Smooth muscle cell (in vitro differentiated cells): ENCODE data around the gene ADGRB3. TPM values are rescaled to one million over a fixed set of nuclear protein-coding genes. Genes with fewer than 3 reads are reported as not detected.
A peak's percentile ranks its signal among the peaks of the same experiment; 100 is the strongest.

ENCODE experiments used
- DNase-seq: peaks from one replicate; lab custom pipeline; 2025; ENCODE audit not compliant: unreplicated experiment; lab: John Stamatoyannopoulos, UW
- H2AFZ ChIP-seq: fragments of 200-600 bp; sonication (generic); 2 replicates; pipeline ENCODE4 v1.6.0; 2016; ENCODE audit warnings: antibody characterized with exemption, low read depth, mild to moderate bottlenecking
- H3F3A ChIP-seq: fragments of 200-600 bp; sonication (generic); 2 replicates; pipeline ENCODE4 v1.6.0; 2017; ENCODE audit warnings: antibody characterized with exemption, low read depth
- H3K27ac ChIP-seq: fragments of 200-600 bp; sonication (generic); 2 replicates; pipeline ENCODE4 v1.5.1; 2016; ENCODE audit warnings: low read depth, mild to moderate bottlenecking
- H3K27me3 ChIP-seq: fragments of 200-600 bp; sonication (generic); 2 replicates; pipeline ENCODE4 v1.6.1; 2016; ENCODE audit warnings: low read depth, mild to moderate bottlenecking
- H3K36me3 ChIP-seq: fragments of 200-600 bp; sonication (generic); 2 replicates; pipeline ENCODE4 v1.5.1; 2016; ENCODE audit warnings: low read depth
- H3K4me1 ChIP-seq: fragments of 200-600 bp; sonication (generic); 2 replicates; pipeline ENCODE4 v1.5.1; 2016; ENCODE audit warnings: low read depth
- H3K4me2 ChIP-seq: fragments of 200-600 bp; sonication (generic); 2 replicates; pipeline ENCODE4 v1.6.0; 2016; ENCODE audit warnings: mild to moderate bottlenecking
- H3K4me3 ChIP-seq: fragments of 200-600 bp; sonication (generic); 2 replicates; pipeline ENCODE4 v1.5.1; 2016; ENCODE audit warnings: mild to moderate bottlenecking
- H3K79me2 ChIP-seq: fragments of 200-600 bp; sonication (generic); 2 replicates; pipeline ENCODE4 v1.6.0; 2016; ENCODE audit warnings: low read depth, mild to moderate bottlenecking
- H3K9ac ChIP-seq: fragments of 200-600 bp; sonication (generic); 2 replicates; pipeline ENCODE4 v1.6.0; 2016; ENCODE audit warnings: low read depth
- H3K9me3 ChIP-seq: fragments of 200-600 bp; sonication (generic); replicated peaks from 2 replicates; pipeline ENCODE4 v1.5.1; 2016; ENCODE audit warnings: low read depth
- H4K20me1 ChIP-seq: fragments of 200-600 bp; sonication (generic); 2 replicates; pipeline ENCODE4 v1.6.0; 2016; ENCODE audit warnings: low read depth
- WGBS: methylation state at CpG from one replicate; pipeline ENCODE4 v1.1.7; 2016; ENCODE audit warnings: low lambda C conversion rate; 5-methylcytosine and 5-hydroxymethylcytosine counted together
- polyA plus RNA-seq: library from polyadenylated mRNA; unstranded; fragments of >200 nt; fragmentation: Nextera tagmentation; extraction: Ambion mirVana; gene quantifications from 2 replicates; pipeline ENCODE4 v1.2.1, GENCODE V29; 2016
- total RNA-seq: library from RNA; depleted of rRNA; stranded (reverse); fragments of >200 nt; gene quantifications from 2 replicates; pipeline ENCODE4 v1.2.3, GENCODE V29; 2014
- TF ChIP-seq, protein P1 (sequence below): fragments of 200-600 bp; sonication (generic); IDR thresholded peaks from 2 replicates; pipeline ENCODE4 v1.5.1; 2017; ENCODE audit warnings: borderline replicate concordance, mild to moderate bottlenecking, antibody characterized with exemption; ENCODE audit not compliant: insufficient read depth, poor library complexity, severe bottlenecking

ADGRB3 gene
- total and polyA plus RNA-seq, 2 experiments from 2014 or later = 0.34 to 0.63 TPM

DNA sequence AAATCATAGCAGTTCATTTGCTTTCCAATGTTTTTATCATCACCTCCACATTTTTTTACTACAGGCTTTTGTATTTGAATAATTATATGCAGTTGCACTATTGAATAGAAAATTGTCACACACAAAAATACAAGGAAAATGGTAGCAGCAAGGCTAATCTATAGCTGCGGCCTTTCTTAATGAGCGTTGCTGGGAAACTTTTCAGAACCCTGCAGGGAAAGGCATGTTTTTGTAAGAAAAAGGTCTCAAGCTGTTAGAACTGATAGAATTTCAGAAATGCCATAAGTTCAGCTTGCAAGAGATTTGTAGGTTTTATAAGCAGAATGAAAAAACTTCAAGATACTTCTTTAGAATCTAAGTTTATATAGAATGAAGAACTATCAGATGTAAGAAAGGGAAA lies 625.9 kb downstream of the ADGRB3 start:
- TF ChIP-seq, protein P1, sequence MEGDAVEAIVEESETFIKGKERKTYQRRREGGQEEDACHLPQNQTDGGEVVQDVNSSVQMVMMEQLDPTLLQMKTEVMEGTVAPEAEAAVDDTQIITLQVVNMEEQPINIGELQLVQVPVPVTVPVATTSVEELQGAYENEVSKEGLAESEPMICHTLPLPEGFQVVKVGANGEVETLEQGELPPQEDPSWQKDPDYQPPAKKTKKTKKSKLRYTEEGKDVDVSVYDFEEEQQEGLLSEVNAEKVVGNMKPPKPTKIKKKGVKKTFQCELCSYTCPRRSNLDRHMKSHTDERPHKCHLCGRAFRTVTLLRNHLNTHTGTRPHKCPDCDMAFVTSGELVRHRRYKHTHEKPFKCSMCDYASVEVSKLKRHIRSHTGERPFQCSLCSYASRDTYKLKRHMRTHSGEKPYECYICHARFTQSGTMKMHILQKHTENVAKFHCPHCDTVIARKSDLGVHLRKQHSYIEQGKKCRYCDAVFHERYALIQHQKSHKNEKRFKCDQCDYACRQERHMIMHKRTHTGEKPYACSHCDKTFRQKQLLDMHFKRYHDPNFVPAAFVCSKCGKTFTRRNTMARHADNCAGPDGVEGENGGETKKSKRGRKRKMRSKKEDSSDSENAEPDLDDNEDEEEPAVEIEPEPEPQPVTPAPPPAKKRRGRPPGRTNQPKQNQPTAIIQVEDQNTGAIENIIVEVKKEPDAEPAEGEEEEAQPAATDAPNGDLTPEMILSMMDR = no peak
- Histone ChIP-seq H3K9me3 (no peaks in the 10 kb centered on the region), H3K27me3 (no peaks in the 10 kb centered on the region), H3F3A (no peaks in the 10 kb centered on the region), H3K4me3 (no peak overlapping the region), H3K36me3 (no peaks in the 10 kb centered on the region), H3K4me2 (no peak overlapping the region), H3K9ac (no peak overlapping the region), H4K20me1 (no peaks in the 10 kb centered on the region), H2AFZ (no peak overlapping the region), H3K79me2 (no peaks in the 10 kb centered on the region), H3K4me1 (peaks cover 3% of the 10 kb centered on the region), H3K27ac (no peak overlapping the region)
- 94% methylated on average over 2 of the region's 2 CpGs for WGBS
- no peak for DNase-seq

DNA sequence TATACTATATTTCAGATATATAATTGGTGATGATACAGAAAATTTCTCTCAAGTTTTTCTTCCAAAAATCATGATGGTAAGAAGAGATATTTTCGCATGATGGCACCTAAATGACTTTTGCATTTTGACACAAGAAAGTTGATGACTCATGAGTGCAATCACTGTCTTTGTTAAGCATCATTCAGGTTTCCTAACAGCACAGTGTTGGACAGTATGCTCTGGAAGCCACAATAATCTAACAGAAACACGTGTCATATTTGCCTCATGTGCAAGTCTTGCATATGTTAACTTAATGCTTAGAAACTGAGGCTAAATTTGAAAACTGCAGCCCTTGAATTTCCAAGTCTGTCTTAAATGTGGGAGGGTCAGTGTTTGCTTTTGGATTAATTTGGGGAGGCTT lies 628.2 kb downstream of the ADGRB3 start:
- no peaks in the 10 kb centered on the region for H3K79me2 ChIP-seq
- no peak overlapping the region for H3K27ac ChIP-seq
- 79% methylated on average over 2 of the region's 2 CpGs for WGBS
- peaks cover 3% of the 10 kb centered on the region for H3K4me1 ChIP-seq
- no peak overlapping the region for H3K4me2 ChIP-seq
- no peak overlapping the region for H2AFZ ChIP-seq
- no peaks in the 10 kb centered on the region for H3K27me3 ChIP-seq
- H3K36me3 ChIP-seq = no peaks in the 10 kb centered on the region
- no peaks in the 10 kb centered on the region for H4K20me1 ChIP-seq
- no peak overlapping the region for H3K4me3 ChIP-seq
- no peak overlapping the region for H3K9ac ChIP-seq
- H3K9me3 ChIP-seq = no peaks in the 10 kb centered on the region
- no peaks in the 10 kb centered on the region for H3F3A ChIP-seq
- no peak for DNase-seq
- TF ChIP-seq, protein P1 = no peak

DNA sequence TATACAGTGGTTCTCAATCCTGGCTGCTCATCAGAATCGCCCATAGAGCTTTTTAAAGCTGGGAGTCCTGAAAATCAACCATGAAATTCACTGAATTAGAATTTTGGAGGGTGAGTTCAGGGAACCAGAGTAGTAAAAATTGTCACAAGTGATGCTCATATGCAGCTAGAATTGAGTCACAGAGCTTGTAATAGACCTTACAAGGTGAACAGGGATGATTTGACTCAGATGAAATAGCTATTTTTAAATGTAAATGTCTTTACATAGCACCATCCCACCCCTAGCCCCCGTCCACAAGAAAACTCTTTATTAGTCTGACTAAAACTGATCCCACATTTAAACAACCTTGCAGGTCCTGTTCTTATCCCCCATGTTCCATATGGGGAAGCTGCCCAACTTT lies 630.0 kb downstream of the ADGRB3 start:
- no peak overlapping the region for H3K4me3 ChIP-seq

DNA sequence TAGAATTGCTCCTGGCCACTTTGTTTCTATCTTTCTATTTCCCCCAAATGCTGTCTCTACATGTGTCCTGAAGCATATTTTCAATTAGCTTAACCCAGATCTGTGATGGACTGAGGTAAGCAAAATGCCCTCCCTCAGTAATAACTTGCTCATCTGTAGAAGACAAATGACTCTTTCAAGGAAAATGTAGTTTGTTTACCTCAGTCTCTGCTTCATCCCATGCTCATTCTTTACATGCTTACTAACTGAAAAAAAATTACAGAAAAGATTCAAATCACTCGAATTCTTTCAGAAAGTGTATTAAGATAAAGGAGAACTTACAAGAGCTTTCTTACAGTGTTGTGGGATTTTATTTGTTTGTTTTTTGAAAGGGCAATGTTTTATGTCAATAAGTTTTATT lies 630.6 kb downstream of the ADGRB3 start:
- TF ChIP-seq, protein P1 = no peak
- DNase-seq = no peak
- no peaks in the 10 kb centered on the region for H3K9me3 ChIP-seq
- H3K9ac ChIP-seq = no peak overlapping the region
- H3K36me3 ChIP-seq = no peaks in the 10 kb centered on the region
- no peaks in the 10 kb centered on the region for H3F3A ChIP-seq
- no peak overlapping the region for H3K4me3 ChIP-seq
- H4K20me1 ChIP-seq = no peaks in the 10 kb centered on the region
- H3K27me3 ChIP-seq = no peaks in the 10 kb centered on the region
- no peak overlapping the region for H2AFZ ChIP-seq
- H3K79me2 ChIP-seq = no peaks in the 10 kb centered on the region
- peak overlapping the region; percentile 2 for H3K4me2 ChIP-seq
- 36% methylated on average over 1 of the region's 1 CpG for WGBS
- peak overlapping the region; percentile 24 for H3K27ac ChIP-seq
- H3K4me1 ChIP-seq = peaks cover 3% of the 10 kb centered on the region

More for the DNA sequence above, 630.0 kb downstream of the ADGRB3 start:
- Histone ChIP-seq H3K4me2 (no peak overlapping the region), H4K20me1 (no peaks in the 10 kb centered on the region), H3K79me2 (no peaks in the 10 kb centered on the region), H2AFZ (no peak overlapping the region), H3K27me3 (no peaks in the 10 kb centered on the region), H3F3A (no peaks in the 10 kb centered on the region), H3K9me3 (no peaks in the 10 kb centered on the region), H3K9ac (no peak overlapping the region), H3K27ac (no peak overlapping the region), H3K4me1 (peaks cover 3% of the 10 kb centered on the region), H3K36me3 (no peaks in the 10 kb centered on the region)
- TF ChIP-seq, protein P1 = no peak
- no peak for DNase-seq
- WGBS = 78% methylated on average over 2 of the region's 2 CpGs
